HepG2 (cell line): ENCODE data around the gene YIF1B. TPM values are rescaled to one million over a fixed set of nuclear protein-coding genes. Genes with fewer than 3 reads are reported as not detected.

Experiments used
- BCL6 ChIP-seq: IDR thresholded peaks from 2 replicates; pipeline ENCODE4 v1.6.1; 2016; ENCODE audit warnings: missing genetic modification reagents, missing compliant biosample characterization
- ETS1 ChIP-seq: sonication (generic); formaldehyde crosslinking; IDR thresholded peaks from 2 replicates; pipeline ENCODE4 v1.4.0; 2020; ENCODE audit warnings: missing genetic modification reagents
- GMEB1 ChIP-seq: sonication (generic); formaldehyde crosslinking; IDR thresholded peaks from 2 replicates; pipeline ENCODE4 v1.5.1; 2020; ENCODE audit warnings: missing genetic modification reagents, mild to moderate bottlenecking, borderline replicate concordance
- HNRNPL ChIP-seq: fragments of 200-400 bp; formaldehyde crosslinking; IDR thresholded peaks from 2 replicates; pipeline ENCODE4 v1.6.1; 2017; ENCODE audit warnings: mild to moderate bottlenecking, low read depth, low read length
- ISX ChIP-seq: sonication (generic); formaldehyde crosslinking; conservative IDR thresholded peaks from 2 replicates; pipeline ENCODE4 v1.5.0; 2020; ENCODE audit warnings: missing genetic modification reagents
- KLF16 ChIP-seq, 2 experiments: sonication (generic) in 1 of 2; formaldehyde crosslinking in 1 of 2; IDR thresholded peaks; 2 replicates each; pipeline versions ENCODE4 v1.6.1 to v1.8.0; 2016 to 2023; ENCODE audit warnings: missing genetic modification reagents in 2 of 2, missing compliant biosample characterization in 1 of 2
- MAFK ChIP-seq, 2 experiments: IDR thresholded peaks in 1 of 2; conservative IDR thresholded peaks in 1 of 2; 2 replicates each; pipeline ENCODE4 v1.6.1; 2011; ENCODE audit warnings: improper control_type of control experiment in 2 of 2, low read length in 2 of 2
- NCOR1 ChIP-seq: fragments of 200-600 bp; sonication (generic); IDR thresholded peaks from 2 replicates; pipeline ENCODE4 v1.7.0; 2017; ENCODE audit warnings: antibody characterized with exemption, low read length, borderline replicate concordance
- NFE2L2 ChIP-seq: fragments of 150-350 bp; IDR thresholded peaks from 2 replicates; pipeline ENCODE4 v1.6.1; 2014; ENCODE audit warnings: low read length
- NFYC ChIP-seq: IDR thresholded peaks from 2 replicates; pipeline ENCODE4 v1.6.1; 2016; ENCODE audit warnings: missing genetic modification reagents, missing compliant biosample characterization
- SRF ChIP-seq: IDR thresholded peaks from 2 replicates; pipeline ENCODE4 v1.6.1; 2011; ENCODE audit warnings: mild to moderate bottlenecking, low read depth, low read length, moderate library complexity
- SRSF4 ChIP-seq: fragments of 200-400 bp; formaldehyde crosslinking; IDR thresholded peaks from one replicate; pipeline ENCODE4 v1.6.1; 2018; ENCODE audit warnings: mild to moderate bottlenecking, low read depth, low read length, moderate library complexity; ENCODE audit not compliant: poor library complexity, severe bottlenecking
- TBX3 ChIP-seq: fragments of 450-650 bp; IDR thresholded peaks from 2 replicates; pipeline ENCODE4 v1.6.1; 2017; ENCODE audit warnings: antibody characterized with exemption, mild to moderate bottlenecking, inconsistent platforms, borderline replicate concordance
- XBP1 ChIP-seq: sonication (generic); formaldehyde crosslinking; IDR thresholded peaks from 2 replicates; pipeline ENCODE4 v1.5.0; 2020; ENCODE audit warnings: missing genetic modification reagents
- ZEB1 ChIP-seq: IDR thresholded peaks from 2 replicates; pipeline ENCODE4 v1.6.1; 2012; ENCODE audit warnings: mild to moderate bottlenecking, low read depth, inconsistent platforms; ENCODE audit not compliant: insufficient replicate concordance
- ZNF230 ChIP-seq: sonication (generic); formaldehyde crosslinking; IDR thresholded peaks from 2 replicates; pipeline ENCODE4 v1.4.0; 2020; ENCODE audit warnings: mild to moderate bottlenecking, missing genetic modification reagents
- ZNF256 ChIP-seq: sonication (generic); formaldehyde crosslinking; conservative IDR thresholded peaks from 2 replicates; pipeline ENCODE4 v1.4.0; 2020; ENCODE audit warnings: missing genetic modification reagents
- ZNF382 ChIP-seq: sonication (generic); formaldehyde crosslinking; IDR thresholded peaks from 2 replicates; pipeline ENCODE4 v1.5.0; 2020; ENCODE audit warnings: missing genetic modification reagents, mild to moderate bottlenecking, borderline replicate concordance
- polyA plus RNA-seq, 8 experiments: library from polyadenylated mRNA; depleted of rRNA in 3 of 8; stranded (reverse) in 7 of 8; unstranded in 1 of 8; fragments of >200 nt; fragmentation: Illumina TruSeq in 4 of 8; extraction: Trizol in 4 of 8; gene quantifications; 2 replicates each; pipeline versions ENCODE4 v1.2.1 to v1.2.3, GENCODE V29; 2011 to 2016; ENCODE audit warnings: low read depth in 4 of 8, missing spikeins in 1 of 8, mixed read lengths in 1 of 8; ENCODE audit not compliant: insufficient read depth in 1 of 8
- total RNA-seq, 5 experiments: library from RNA; depleted of rRNA; stranded (reverse); fragments of >200 nt; fragmentation: Illumina TruSeq; extraction: Trizol; gene quantifications; 2 replicates each; pipeline ENCODE4 v1.2.3, GENCODE V29; 2016; ENCODE audit warnings: low read depth in 1 of 5
- TF ChIP-seq, protein P1 (sequence below): sonication (generic); formaldehyde crosslinking; IDR thresholded peaks from 2 replicates; pipeline ENCODE4 v1.5.0; 2020; ENCODE audit warnings: mild to moderate bottlenecking, missing genetic modification reagents
- TF ChIP-seq, protein P2 (sequence below): fragments of 450-650 bp; IDR thresholded peaks from 2 replicates; pipeline ENCODE4 v1.6.1; 2016
- TF ChIP-seq, protein P3 (sequence below): sonication (generic); formaldehyde crosslinking; IDR thresholded peaks from 2 replicates; pipeline ENCODE4 v1.4.0; 2020; ENCODE audit warnings: missing genetic modification reagents, borderline replicate concordance

YIF1B gene
- total and polyA plus RNA-seq, 2 of the 13 experiments (the other 11 are each of a cell fraction or from before 2014, with no cell fraction given): 41.4 to 85.2 TPM

- TF ChIP-seq GMEB1 (CRISPR knock-in tag): peak; percentile 86
- TF ChIP-seq, protein P1, sequence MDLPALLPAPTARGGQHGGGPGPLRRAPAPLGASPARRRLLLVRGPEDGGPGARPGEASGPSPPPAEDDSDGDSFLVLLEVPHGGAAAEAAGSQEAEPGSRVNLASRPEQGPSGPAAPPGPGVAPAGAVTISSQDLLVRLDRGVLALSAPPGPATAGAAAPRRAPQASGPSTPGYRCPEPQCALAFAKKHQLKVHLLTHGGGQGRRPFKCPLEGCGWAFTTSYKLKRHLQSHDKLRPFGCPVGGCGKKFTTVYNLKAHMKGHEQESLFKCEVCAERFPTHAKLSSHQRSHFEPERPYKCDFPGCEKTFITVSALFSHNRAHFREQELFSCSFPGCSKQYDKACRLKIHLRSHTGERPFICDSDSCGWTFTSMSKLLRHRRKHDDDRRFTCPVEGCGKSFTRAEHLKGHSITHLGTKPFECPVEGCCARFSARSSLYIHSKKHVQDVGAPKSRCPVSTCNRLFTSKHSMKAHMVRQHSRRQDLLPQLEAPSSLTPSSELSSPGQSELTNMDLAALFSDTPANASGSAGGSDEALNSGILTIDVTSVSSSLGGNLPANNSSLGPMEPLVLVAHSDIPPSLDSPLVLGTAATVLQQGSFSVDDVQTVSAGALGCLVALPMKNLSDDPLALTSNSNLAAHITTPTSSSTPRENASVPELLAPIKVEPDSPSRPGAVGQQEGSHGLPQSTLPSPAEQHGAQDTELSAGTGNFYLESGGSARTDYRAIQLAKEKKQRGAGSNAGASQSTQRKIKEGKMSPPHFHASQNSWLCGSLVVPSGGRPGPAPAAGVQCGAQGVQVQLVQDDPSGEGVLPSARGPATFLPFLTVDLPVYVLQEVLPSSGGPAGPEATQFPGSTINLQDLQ: no peak
- no peak for TF ChIP-seq ZNF256 (CRISPR knock-in tag)
- TF ChIP-seq ETS1 (CRISPR knock-in tag): no peak
- TF ChIP-seq BCL6 (CRISPR knock-in tag): no peak
- no peak for TF ChIP-seq ZNF382
- TF ChIP-seq MAFK (conservative IDR thresholded peaks at IDR 0.05 in 1 of 2, IDR thresholded peaks at IDR 0.05 in 1 of 2; ENCODE audit: low read length in 2 of 2): no peak
- TF ChIP-seq, protein P2, sequence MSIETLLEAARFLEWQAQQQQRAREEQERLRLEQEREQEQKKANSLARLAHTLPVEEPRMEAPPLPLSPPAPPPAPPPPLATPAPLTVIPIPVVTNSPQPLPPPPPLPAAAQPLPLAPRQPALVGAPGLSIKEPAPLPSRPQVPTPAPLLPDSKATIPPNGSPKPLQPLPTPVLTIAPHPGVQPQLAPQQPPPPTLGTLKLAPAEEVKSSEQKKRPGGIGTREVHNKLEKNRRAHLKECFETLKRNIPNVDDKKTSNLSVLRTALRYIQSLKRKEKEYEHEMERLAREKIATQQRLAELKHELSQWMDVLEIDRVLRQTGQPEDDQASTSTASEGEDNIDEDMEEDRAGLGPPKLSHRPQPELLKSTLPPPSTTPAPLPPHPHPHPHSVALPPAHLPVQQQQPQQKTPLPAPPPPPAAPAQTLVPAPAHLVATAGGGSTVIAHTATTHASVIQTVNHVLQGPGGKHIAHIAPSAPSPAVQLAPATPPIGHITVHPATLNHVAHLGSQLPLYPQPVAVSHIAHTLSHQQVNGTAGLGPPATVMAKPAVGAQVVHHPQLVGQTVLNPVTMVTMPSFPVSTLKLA: no peak
- no peak; the same call in 1 of the 2 replicates for TF ChIP-seq NCOR1
- TF ChIP-seq TBX3: no peak
- no peak; the same call in 1 of the 2 replicates for TF ChIP-seq SRF
- no peak for TF ChIP-seq SRSF4
- peak; percentile 70 for TF ChIP-seq NFYC (CRISPR knock-in tag)
- TF ChIP-seq, protein P3, sequence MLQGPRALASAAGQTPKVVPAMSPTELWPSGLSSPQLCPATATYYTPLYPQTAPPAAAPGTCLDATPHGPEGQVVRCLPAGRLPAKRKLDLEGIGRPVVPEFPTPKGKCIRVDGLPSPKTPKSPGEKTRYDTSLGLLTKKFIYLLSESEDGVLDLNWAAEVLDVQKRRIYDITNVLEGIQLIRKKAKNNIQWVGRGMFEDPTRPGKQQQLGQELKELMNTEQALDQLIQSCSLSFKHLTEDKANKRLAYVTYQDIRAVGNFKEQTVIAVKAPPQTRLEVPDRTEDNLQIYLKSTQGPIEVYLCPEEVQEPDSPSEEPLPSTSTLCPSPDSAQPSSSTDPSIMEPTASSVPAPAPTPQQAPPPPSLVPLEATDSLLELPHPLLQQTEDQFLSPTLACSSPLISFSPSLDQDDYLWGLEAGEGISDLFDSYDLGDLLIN (CRISPR knock-in tag): no peak
- TF ChIP-seq ZEB1: no peak
- no peak for TF ChIP-seq NFE2L2
- no peak for TF ChIP-seq ISX (CRISPR knock-in tag)
- no peak for TF ChIP-seq XBP1 (CRISPR knock-in tag)
- no peak for TF ChIP-seq KLF16 (CRISPR knock-in tag; IDR thresholded peaks at IDR 0.05)
- no peak for TF ChIP-seq HNRNPL
- no peak for TF ChIP-seq ZNF230 (CRISPR knock-in tag)
Measured at GRCh38 chr19:38315657-38316476, at the start of gene YIF1B (continued).
